HCT116 (cell line): Measurements from ENCODE around the gene MPV17. TPM values are rescaled to one million over a fixed set of nuclear protein-coding genes. Genes with fewer than 3 reads are reported as not detected.

ENCODE experiments used
- ATAC-seq: fragments of 200-7000 bp; cut with Tn5 transposase; 2 replicates; pipeline ENCODE4 v1.9.1; 2020; ENCODE audit warnings: mild to moderate bottlenecking, moderate library complexity
- BruUV-seq: library from RNA; stranded (reverse); fragments of 400-500 nt; replicated peaks from 2 replicates; lab custom pipeline; 2021; lab: Mats Ljungman, UMichigan
- CTCF ChIA-PET: fragments of 300-600 bp; sonication (Branson Sonifier 250); formaldehyde crosslinking; loops from one replicate; lab custom pipeline; 2021; ENCODE audit warnings: antibody characterized with exemption; lab: Charles Lee
- POLR2A ChIA-PET: fragments of 300-600, 350-600 bp; sonication (Branson Sonifier 250); formaldehyde crosslinking; loops from one replicate; lab custom pipeline; 2021; ENCODE audit warnings: antibody characterized with exemption; lab: Charles Lee
- RAD21 ChIA-PET, 2 experiments: fragments of 300-600 bp; sonication (Branson Sonifier 250); formaldehyde crosslinking; loops; one replicate each; lab custom pipeline; 2023; ENCODE audit warnings: low total read pairs in 2 of 2; ENCODE audit not compliant: uncharacterized antibody in 2 of 2, unreplicated experiment in 2 of 2, low non-redundant PET in 1 of 2; lab: Charles Lee
- DNase-seq: peaks from one replicate; pipeline ENCODE4 v3.0.0-alpha.2; 2010; ENCODE audit warnings: low read depth, low spot score
- H2AFZ ChIP-seq: fragments of 200-600 bp; shearing (Covaris generic), sonication (generic); 2 replicates; pipeline ENCODE4 v1.6.1; 2017; ENCODE audit warnings: low read depth, mixed run types, mixed read lengths, antibody characterized with exemption, low read length; ENCODE audit not compliant: poor library complexity, severe bottlenecking
- H3K27ac ChIP-seq: 2 replicates; pipeline ENCODE4 v1.5.1; 2012; ENCODE audit warnings: low read depth, low read length
- H3K27me3 ChIP-seq: fragments of 200-600 bp; sonication (generic); 2 replicates; pipeline ENCODE4 v1.6.1; 2016; ENCODE audit warnings: mixed run types, low read length, mixed read lengths; ENCODE audit not compliant: insufficient read depth
- H3K36me3 ChIP-seq, 2 experiments: fragments of 200-500 bp in 1 of 2; fragments of 200-600 bp in 1 of 2; sonication (Bioruptor generic) in 1 of 2; sonication (generic) in 1 of 2; 2 replicates each; pipeline versions ENCODE4 v1.5.1 to v1.6.1; 2014 to 2016; ENCODE audit warnings: low read length in 2 of 2, inconsistent platforms in 1 of 2, mixed read lengths in 1 of 2, mixed run types in 1 of 2; ENCODE audit not compliant: insufficient read depth in 2 of 2, control insufficient read depth in 1 of 2
- H3K4me1 ChIP-seq, 2 experiments: fragments of 200-600 bp in 1 of 2; sonication (generic) in 1 of 2; 2 replicates each; pipeline versions ENCODE4 v1.5.1 to v1.6.1; 2012 to 2017; ENCODE audit warnings: low read length in 2 of 2, inconsistent platforms in 1 of 2, mild to moderate bottlenecking in 1 of 2, mixed read lengths in 1 of 2, mixed run types in 1 of 2, moderate library complexity in 1 of 2; ENCODE audit not compliant: insufficient read depth in 2 of 2, control insufficient read depth in 1 of 2
- H3K4me2 ChIP-seq: fragments of 200-600 bp; sonication (generic); 2 replicates; pipeline ENCODE4 v1.6.1; 2017; ENCODE audit warnings: mixed run types, low read length, mixed read lengths
- H3K4me3 ChIP-seq, 2 experiments: fragments of 200-600 bp in 1 of 2; sonication (generic) in 1 of 2; replicated peaks in 1 of 2; 2 replicates each; pipeline ENCODE4 v1.5.1; 2011 to 2016; ENCODE audit warnings: low read length in 2 of 2, control low read depth in 1 of 2, low read depth in 1 of 2, mild to moderate bottlenecking in 1 of 2, mixed read lengths in 1 of 2, mixed run types in 1 of 2
- H3K79me2 ChIP-seq: fragments of 200-600 bp; sonication (generic); 2 replicates; pipeline ENCODE4 v1.6.1; 2017; ENCODE audit warnings: mild to moderate bottlenecking, mixed run types, low read length, moderate library complexity, mixed read lengths; ENCODE audit not compliant: insufficient read depth
- H3K9ac ChIP-seq: fragments of 200-600 bp; sonication (generic); 2 replicates; pipeline ENCODE4 v1.6.1; 2016; ENCODE audit warnings: low read length, mixed read lengths
- H3K9me2 ChIP-seq: fragments of 200-600 bp; sonication (generic), shearing (Covaris generic); 2 replicates; pipeline ENCODE4 v1.6.1; 2017; ENCODE audit warnings: mixed run types, mild to moderate bottlenecking, moderate library complexity; ENCODE audit not compliant: insufficient read depth
- H3K9me3 ChIP-seq, 2 experiments: fragments of 200-500 bp in 1 of 2; fragments of 200-600 bp in 1 of 2; sonication (Bioruptor generic) in 1 of 2; sonication (generic) in 1 of 2; 2 replicates each; pipeline ENCODE4 v1.6.1; 2014 to 2017; ENCODE audit warnings: low read length in 2 of 2, mixed read lengths in 2 of 2, inconsistent platforms in 1 of 2, low read depth in 1 of 2, mild to moderate bottlenecking in 1 of 2, mixed run types in 1 of 2, moderate library complexity in 1 of 2; ENCODE audit not compliant: control insufficient read depth in 1 of 2, insufficient read depth in 1 of 2
- H4K20me1 ChIP-seq: fragments of 200-600 bp; sonication (generic), shearing (Covaris generic); 2 replicates; pipeline ENCODE4 v1.6.1; 2017; ENCODE audit warnings: mixed run types, mild to moderate bottlenecking, moderate library complexity; ENCODE audit not compliant: insufficient read depth
- CBX3 ChIP-seq: IDR thresholded peaks from 2 replicates; pipeline ENCODE4 v1.6.1; 2012; ENCODE audit warnings: low read depth
- CEBPB ChIP-seq: IDR thresholded peaks from 2 replicates; pipeline ENCODE4 v1.6.1; 2012; ENCODE audit warnings: low read depth
- CTCF ChIP-seq, 3 experiments: fragments of 200-600 bp in 1 of 3; sonication (generic) in 1 of 3; IDR thresholded peaks in 2 of 3; conservative IDR thresholded peaks in 1 of 3; 2 replicates each; pipeline ENCODE4 v1.5.1; 2012 to 2017; ENCODE audit warnings: low read depth in 2 of 3, low read length in 2 of 3, antibody characterized with exemption in 1 of 3, borderline replicate concordance in 1 of 3, control low read depth in 1 of 3, mild to moderate bottlenecking in 1 of 3, mixed read lengths in 1 of 3, mixed run types in 1 of 3, moderate library complexity in 1 of 3; ENCODE audit not compliant: insufficient read depth in 1 of 3
- EGR1 ChIP-seq: IDR thresholded peaks from 2 replicates; pipeline ENCODE4 v1.6.1; 2012; ENCODE audit warnings: low read depth
- EZH2 ChIP-seq: fragments of 200-600 bp; sonication (generic); IDR thresholded peaks from 2 replicates; pipeline ENCODE4 v1.6.1; 2017; ENCODE audit warnings: antibody characterized with exemption, mixed run types
- EZH2phosphoT487 ChIP-seq: fragments of 200-600 bp; IDR thresholded peaks from 2 replicates; pipeline ENCODE4 v1.6.1; 2018; ENCODE audit warnings: antibody characterized with exemption, borderline replicate concordance
- FOSL1 ChIP-seq: IDR thresholded peaks from 2 replicates; pipeline ENCODE4 v1.6.1; 2012; ENCODE audit warnings: low read depth
- POLR2A ChIP-seq: IDR thresholded peaks from 2 replicates; pipeline ENCODE4 v1.7.0; 2011; ENCODE audit warnings: borderline replicate concordance; ENCODE audit not compliant: insufficient read depth, insufficient read length; ENCODE audit errors: extremely low read depth
- POLR2AphosphoS5 ChIP-seq: IDR thresholded peaks from 2 replicates; pipeline ENCODE4 v1.6.1; 2011; ENCODE audit warnings: mild to moderate bottlenecking, low read depth, low read length, moderate library complexity
- RAD21 ChIP-seq: IDR thresholded peaks from 2 replicates; pipeline ENCODE4 v1.6.1; 2012; ENCODE audit warnings: low read depth, mild to moderate bottlenecking
- SIN3A ChIP-seq: IDR thresholded peaks from 2 replicates; pipeline ENCODE4 v1.6.1; 2012; ENCODE audit warnings: low read depth
- SP1 ChIP-seq: IDR thresholded peaks from 2 replicates; pipeline ENCODE4 v1.6.1; 2012; ENCODE audit warnings: low read depth
- SRF ChIP-seq: IDR thresholded peaks from 2 replicates; pipeline ENCODE4 v1.6.1; 2012; ENCODE audit warnings: low read depth
- YY1 ChIP-seq: IDR thresholded peaks from 2 replicates; pipeline ENCODE4 v1.6.1; 2011; ENCODE audit warnings: low read length, low read depth, moderate library complexity, mild to moderate bottlenecking; ENCODE audit not compliant: insufficient replicate concordance; ENCODE audit errors: extremely low read depth
- ZFX ChIP-seq: fragments of 450-650 bp; IDR thresholded peaks from 2 replicates; pipeline ENCODE4 v1.6.1; 2017
- ZNF274 ChIP-seq: fragments of 200-500 bp; sonication (Bioruptor generic); IDR thresholded peaks from 2 replicates; pipeline ENCODE4 v1.6.1; 2014; ENCODE audit warnings: mild to moderate bottlenecking, low read depth, low read length, inconsistent platforms
- intact Hi-C: fragments of 100-400 bp; cut with micrococcal nuclease; formaldehyde crosslinking; loops from 2 replicates; pipeline ENCODE4 v1.10.0; 2022
- total RNA-seq: library from RNA; stranded (reverse); gene quantifications from one replicate; pipeline ENCODE4 v1.2.1, GENCODE V29; 2021; ENCODE audit not compliant: unreplicated experiment
- TF ChIP-seq, protein P1 (sequence below): IDR thresholded peaks from 2 replicates; pipeline ENCODE4 v1.6.1; 2012
- TF ChIP-seq, protein P2 (sequence below): IDR thresholded peaks from 2 replicates; pipeline ENCODE4 v1.6.1; 2012; ENCODE audit warnings: low read depth
- TF ChIP-seq, protein P3 (sequence below): IDR thresholded peaks from 2 replicates; pipeline ENCODE4 v1.6.1; 2011; ENCODE audit warnings: mild to moderate bottlenecking, low read length, moderate library complexity; ENCODE audit not compliant: insufficient replicate concordance; ENCODE audit errors: extremely low read depth

Gene MPV17
- total RNA-seq, 1 experiment from 2014 or later, result 55.4 TPM

DNA sequence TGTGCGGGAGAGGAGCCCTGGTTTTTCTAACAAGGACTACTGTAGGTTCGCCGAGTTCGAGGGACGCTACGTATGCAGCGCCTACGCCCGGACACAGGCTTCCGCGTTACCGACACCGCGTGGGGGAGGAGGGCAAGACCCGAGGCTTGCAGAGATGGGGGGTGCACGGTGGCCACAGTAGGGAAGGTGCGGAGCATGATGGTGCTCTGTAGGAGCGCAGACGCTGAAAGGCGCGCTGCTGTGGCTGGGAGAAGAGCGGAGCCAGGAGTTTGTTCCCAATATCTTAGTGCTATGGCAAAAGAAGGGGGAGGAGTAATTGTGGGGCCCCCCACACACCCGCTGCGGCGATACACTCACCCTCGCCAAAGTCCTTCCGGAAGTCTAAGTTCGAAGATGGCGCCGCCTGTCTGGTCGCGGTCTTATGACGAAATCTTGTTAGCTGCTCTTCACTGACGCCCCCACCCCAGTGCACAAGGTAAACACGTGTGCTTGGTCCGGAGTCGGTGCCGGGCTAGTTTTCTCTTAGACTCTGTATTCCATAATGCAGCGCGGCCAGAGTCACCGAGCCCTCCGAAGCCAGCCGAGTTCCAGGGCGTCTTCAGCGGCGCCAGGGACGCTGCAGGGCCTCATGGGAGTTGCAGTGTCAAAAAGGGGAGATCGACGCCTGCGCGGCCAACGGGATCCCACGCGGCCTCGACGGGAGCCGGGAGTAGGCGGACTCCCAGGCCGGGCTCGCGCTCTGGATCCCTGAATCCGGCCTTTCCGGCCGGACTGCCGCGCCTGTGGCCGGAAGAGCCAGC lies 33.7 kb upstream of the MPV17 start, which contains the start of gene GTF3C2:
Gene GTF3C2 (minus strand): TSS at position 383 of the 800 bp plus-strand sequence. CDS start 13,210 bp downstream, outside the sequence.
- Histone ChIP-seq H3K9me3 (no peaks in the 10 kb centered on the region), H3K9me2 (no peaks in the 10 kb centered on the region), H4K20me1 (no peaks in the 10 kb centered on the region), H3K4me1 (peaks cover 12 to 28% of the 10 kb centered on the region in 2 experiments), H3K9ac (peak within 1 kb of the TSS; percentile 99), H2AFZ (peak within 1 kb of the TSS; percentile 35), H3K27ac (peak within 1 kb of the TSS; percentile 98), H3K27me3 (no peaks in the 10 kb centered on the region), H3K79me2 (peaks cover 67% of the 10 kb centered on the region), H3K4me2 (peak within 1 kb of the TSS; percentile 84), H3K36me3 (no peaks in the 10 kb centered on the region), H3K4me3 (peak within 1 kb of the TSS; percentile 99 to 100)
- no TSS peak for BruUV-seq
- CTCF ChIA-PET, result interaction anchor here (1.8 kb wide), 1 partner anchor 13 kb away, joined by 7 read pairs; no protein-coding TSS in a partner anchor
- peak; percentile 98 for DNase-seq
- RAD21 ChIA-PET, result no interaction called here
- ATAC-seq, result peak; percentile 85
- POLR2A ChIA-PET, result interaction anchor here (1.3 to 2.5 kb wide), 2 partner anchors 12 to 13 kb away, joined by 3 to 14 read pairs; partner anchors contain the start of genes EIF2B4 and SNX17
- intact Hi-C loops, result loop anchor here (1.0 to 2.0 kb wide), 2 partner anchors 14 to 33 kb away; partner anchors contain the start of genes EIF2B4, MPV17 and SNX17
- TF ChIP-seq CTCF (IDR thresholded peaks at IDR 0.05 in 2 of 3, conservative IDR thresholded peaks at IDR 0.05 in 1 of 3; ENCODE audit: borderline replicate concordance in 1 of 3, insufficient read depth in 1 of 3, low read depth in 2 of 3, low read length in 2 of 3), result no peak
- TF ChIP-seq EZH2, result no peak
- TF ChIP-seq SIN3A, result peak; percentile 79
- TF ChIP-seq CBX3, result peak; percentile 50; the same call in 1 of the 2 replicates
- TF ChIP-seq, protein P1, sequence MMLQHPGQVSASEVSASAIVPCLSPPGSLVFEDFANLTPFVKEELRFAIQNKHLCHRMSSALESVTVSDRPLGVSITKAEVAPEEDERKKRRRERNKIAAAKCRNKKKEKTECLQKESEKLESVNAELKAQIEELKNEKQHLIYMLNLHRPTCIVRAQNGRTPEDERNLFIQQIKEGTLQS, result no peak
- TF ChIP-seq, protein P2, sequence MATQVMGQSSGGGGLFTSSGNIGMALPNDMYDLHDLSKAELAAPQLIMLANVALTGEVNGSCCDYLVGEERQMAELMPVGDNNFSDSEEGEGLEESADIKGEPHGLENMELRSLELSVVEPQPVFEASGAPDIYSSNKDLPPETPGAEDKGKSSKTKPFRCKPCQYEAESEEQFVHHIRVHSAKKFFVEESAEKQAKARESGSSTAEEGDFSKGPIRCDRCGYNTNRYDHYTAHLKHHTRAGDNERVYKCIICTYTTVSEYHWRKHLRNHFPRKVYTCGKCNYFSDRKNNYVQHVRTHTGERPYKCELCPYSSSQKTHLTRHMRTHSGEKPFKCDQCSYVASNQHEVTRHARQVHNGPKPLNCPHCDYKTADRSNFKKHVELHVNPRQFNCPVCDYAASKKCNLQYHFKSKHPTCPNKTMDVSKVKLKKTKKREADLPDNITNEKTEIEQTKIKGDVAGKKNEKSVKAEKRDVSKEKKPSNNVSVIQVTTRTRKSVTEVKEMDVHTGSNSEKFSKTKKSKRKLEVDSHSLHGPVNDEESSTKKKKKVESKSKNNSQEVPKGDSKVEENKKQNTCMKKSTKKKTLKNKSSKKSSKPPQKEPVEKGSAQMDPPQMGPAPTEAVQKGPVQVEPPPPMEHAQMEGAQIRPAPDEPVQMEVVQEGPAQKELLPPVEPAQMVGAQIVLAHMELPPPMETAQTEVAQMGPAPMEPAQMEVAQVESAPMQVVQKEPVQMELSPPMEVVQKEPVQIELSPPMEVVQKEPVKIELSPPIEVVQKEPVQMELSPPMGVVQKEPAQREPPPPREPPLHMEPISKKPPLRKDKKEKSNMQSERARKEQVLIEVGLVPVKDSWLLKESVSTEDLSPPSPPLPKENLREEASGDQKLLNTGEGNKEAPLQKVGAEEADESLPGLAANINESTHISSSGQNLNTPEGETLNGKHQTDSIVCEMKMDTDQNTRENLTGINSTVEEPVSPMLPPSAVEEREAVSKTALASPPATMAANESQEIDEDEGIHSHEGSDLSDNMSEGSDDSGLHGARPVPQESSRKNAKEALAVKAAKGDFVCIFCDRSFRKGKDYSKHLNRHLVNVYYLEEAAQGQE, result no peak
- no peak for TF ChIP-seq EZH2phosphoT487
- peak; percentile 95 for TF ChIP-seq YY1
- peak; percentile 87; the same call in 1 of the 2 replicates for TF ChIP-seq ZFX
- no peak for TF ChIP-seq POLR2A
- TF ChIP-seq, protein P3, sequence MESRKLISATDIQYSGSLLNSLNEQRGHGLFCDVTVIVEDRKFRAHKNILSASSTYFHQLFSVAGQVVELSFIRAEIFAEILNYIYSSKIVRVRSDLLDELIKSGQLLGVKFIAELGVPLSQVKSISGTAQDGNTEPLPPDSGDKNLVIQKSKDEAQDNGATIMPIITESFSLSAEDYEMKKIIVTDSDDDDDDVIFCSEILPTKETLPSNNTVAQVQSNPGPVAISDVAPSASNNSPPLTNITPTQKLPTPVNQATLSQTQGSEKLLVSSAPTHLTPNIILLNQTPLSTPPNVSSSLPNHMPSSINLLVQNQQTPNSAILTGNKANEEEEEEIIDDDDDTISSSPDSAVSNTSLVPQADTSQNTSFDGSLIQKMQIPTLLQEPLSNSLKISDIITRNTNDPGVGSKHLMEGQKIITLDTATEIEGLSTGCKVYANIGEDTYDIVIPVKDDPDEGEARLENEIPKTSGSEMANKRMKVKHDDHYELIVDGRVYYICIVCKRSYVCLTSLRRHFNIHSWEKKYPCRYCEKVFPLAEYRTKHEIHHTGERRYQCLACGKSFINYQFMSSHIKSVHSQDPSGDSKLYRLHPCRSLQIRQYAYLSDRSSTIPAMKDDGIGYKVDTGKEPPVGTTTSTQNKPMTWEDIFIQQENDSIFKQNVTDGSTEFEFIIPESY, result peak; percentile 87
- no peak for TF ChIP-seq ZNF274
- peak; percentile 86 for TF ChIP-seq POLR2AphosphoS5
- peak; percentile 75; the same call in 1 of the 2 replicates for TF ChIP-seq SP1
- TF ChIP-seq FOSL1, result no peak
- peak; percentile 89 for TF ChIP-seq EGR1
- no peak for TF ChIP-seq CEBPB
- TF ChIP-seq SRF, result peak; percentile 94
- TF ChIP-seq RAD21, result no peak
